K562 (cell line): ENCODE measurements around the gene ATP6V1F. TPM values are rescaled to one million over a fixed set of nuclear protein-coding genes. Genes with fewer than 3 reads are reported as not detected.

Experiments used
- BRD9 ChIP-seq: fragments of 450-650 bp; IDR thresholded peaks from 2 replicates; pipeline ENCODE4 v1.6.1; 2018; ENCODE audit warnings: low read depth; ENCODE audit not compliant: partially characterized antibody
- CREB5 ChIP-seq: fragments of 250-450 bp; sonication (Bioruptor Pico); IDR thresholded peaks from 2 replicates; pipeline ENCODE4 v1.5.0; 2020; ENCODE audit warnings: mild to moderate bottlenecking
- E2F5 ChIP-seq: sonication (generic); formaldehyde crosslinking; IDR thresholded peaks from 2 replicates; pipeline ENCODE4 v1.8.0; 2022; ENCODE audit warnings: mild to moderate bottlenecking, missing genetic modification reagents
- HMG20A ChIP-seq: fragments of 450-650 bp; formaldehyde crosslinking; conservative IDR thresholded peaks from 2 replicates; pipeline ENCODE4 v1.4.0; 2020; ENCODE audit warnings: mild to moderate bottlenecking, mixed read lengths
- KLF13 ChIP-seq: fragments of 450-650 bp; IDR thresholded peaks from 2 replicates; pipeline ENCODE4 v1.6.1; 2016; ENCODE audit warnings: missing genetic modification characterization, low read depth, mild to moderate bottlenecking, missing compliant biosample characterization, moderate library complexity, borderline replicate concordance
- RBM34 ChIP-seq: fragments of 200-400 bp; formaldehyde crosslinking; IDR thresholded peaks from 2 replicates; pipeline ENCODE4 v1.6.1; 2018; ENCODE audit warnings: low read length, borderline replicate concordance; ENCODE audit not compliant: insufficient read depth
- SIX5 ChIP-seq, 2 experiments: IDR thresholded peaks; 2 replicates each; pipeline ENCODE4 v1.6.1; 2011; ENCODE audit warnings: low read length in 2 of 2, borderline replicate concordance in 1 of 2, low read depth in 1 of 2, mild to moderate bottlenecking in 1 of 2, moderate library complexity in 1 of 2; ENCODE audit not compliant: insufficient read depth in 1 of 2
- SRSF9 ChIP-seq: fragments of 200-400 bp; formaldehyde crosslinking; IDR thresholded peaks from 2 replicates; pipeline ENCODE4 v1.6.1; 2017; ENCODE audit warnings: low read depth, low read length, borderline replicate concordance
- THRB ChIP-seq: fragments of 450-650 bp; formaldehyde crosslinking; conservative IDR thresholded peaks from 2 replicates; pipeline ENCODE4 v1.4.0; 2022; ENCODE audit warnings: mild to moderate bottlenecking, missing genetic modification characterization
- ZNF143 ChIP-seq: sonication (generic); formaldehyde crosslinking; IDR thresholded peaks from 2 replicates; pipeline ENCODE4 v1.9.0; 2022; ENCODE audit warnings: mild to moderate bottlenecking, missing genetic modification reagents
- ZNF274 ChIP-seq: IDR thresholded peaks from 2 replicates; pipeline ENCODE4 v1.6.1; 2011; ENCODE audit warnings: low read depth, mild to moderate bottlenecking, low read length, moderate library complexity, borderline replicate concordance
- ZNF407 ChIP-seq: fragments of 450-650 bp; IDR thresholded peaks from 2 replicates; pipeline ENCODE4 v1.6.1; 2016; ENCODE audit warnings: low read depth
- ZNF584 ChIP-seq: fragments of 200-800 bp; sonication (Bioruptor generic); IDR thresholded peaks from 2 replicates; pipeline ENCODE4 v1.6.1; 2016; ENCODE audit warnings: low read depth, mild to moderate bottlenecking, missing genetic modification characterization, missing compliant biosample characterization
- polyA plus RNA-seq, 8 experiments: library from polyadenylated mRNA; depleted of rRNA in 4 of 8; stranded (reverse) in 5 of 8; unstranded in 3 of 8; fragments of >200 nt; fragmentation: Nextera tagmentation in 2 of 8; fragmentation: Illumina TruSeq in 1 of 8; extraction: Ambion mirVana in 2 of 8; extraction: Trizol in 1 of 8; gene quantifications; 2 replicates each; pipeline versions ENCODE4 v1.2.1 to v1.2.3, GENCODE V29; 2011 to 2014; ENCODE audit warnings: inconsistent platforms in 1 of 8, missing spikeins in 1 of 8
- total RNA-seq, 7 experiments: library from RNA; depleted of rRNA in 6 of 7; stranded (reverse); fragments of >200 nt in 6 of 7; fragmentation: Illumina TruSeq in 2 of 7; extraction: Trizol in 2 of 7; gene quantifications; 2 replicates each; pipeline versions ENCODE4 v1.2.1 to v1.2.3, GENCODE V29; 2011 to 2021; ENCODE audit warnings: low replicate concordance in 1 of 7

ATP6V1F gene
- total and polyA plus RNA-seq, 9 of the 15 experiments (the other 6 are each of a cell fraction or from before 2014, with no cell fraction given): 206 to 1,123 (median 542) TPM

- TF ChIP-seq CREB5 (CRISPR knock-in tag) (no peak), THRB (CRISPR knock-in tag) (peak; percentile 73; the same call in 1 of the 2 replicates), ZNF407 (peak; percentile 83), SIX5 (IDR thresholded peaks at IDR 0.05; ENCODE audit: borderline replicate concordance in 1 of 2, insufficient read depth in 1 of 2, low read depth in 1 of 2, low read length in 2 of 2) (peak; percentile 73 to 74; a peak in 3 of 4 replicates), RBM34 (no peak), E2F5 (peak; percentile 63; the same call in 1 of the 2 replicates), ZNF143 (CRISPR knock-in tag) (peak; percentile 96), BRD9 (no peak), ZNF584 (CRISPR knock-in tag) (no peak), SRSF9 (no peak), HMG20A (0 out of 2 replicates have a peak, but pooled peaks have one; percentile 1), ZNF274 (no peak), KLF13 (no peak)
These were observed at the start of gene ATP6V1F (continued) for GRCh38 chr7:128862571-128863432.
